Glomerular visceral epithelial cell (primary cell): ENCODE results near the gene VEGFC.

Experiments used
- DNase-seq: peaks from one replicate; pipeline ENCODE4 v3.0.0-alpha.2; 2016; ENCODE audit errors: extremely low spot score

VEGFC gene

GRCh38 chr4:176799653-176800052 is 6.9 kb upstream of the VEGFC start:
- no peak for DNase-seq

GRCh38 chr4:176798540-176798939 is 5.8 kb upstream of the VEGFC start:
- no peak for DNase-seq

GRCh38 chr4:176795441-176795840 is 2.7 kb upstream of the VEGFC start:
- DNase-seq, result no peak

- DNase-seq, result no peak
Observed at GRCh38 chr4:176794651-176795050, 1.9 kb upstream of the VEGFC start.

- no peak for DNase-seq
Observed at GRCh38 chr4:176794151-176794550, 1.4 kb upstream of the VEGFC start.

- no peak for DNase-seq
Observed at GRCh38 chr4:176793060-176793605, 411 bp upstream of the VEGFC start.

- DNase-seq, result peak; percentile 62
Observed at GRCh38 chr4:176791591-176792325, 964 bp downstream of the VEGFC start.

GRCh38 chr4:176790398-176790797 is 2.3 kb downstream of the VEGFC start:
- no peak for DNase-seq

GRCh38 chr4:176789955-176790354 is 2.8 kb downstream of the VEGFC start:
- DNase-seq, result peak; percentile 83

- no peak for DNase-seq
Observed at GRCh38 chr4:176788971-176789370, 3.8 kb downstream of the VEGFC start.

- DNase-seq, result no peak
Observed at GRCh38 chr4:176788248-176788647, 4.5 kb downstream of the VEGFC start.

- DNase-seq, result no peak
Observed at GRCh38 chr4:176784816-176785215, 7.9 kb downstream of the VEGFC start.

- DNase-seq, result no peak
Observed at GRCh38 chr4:176782794-176783193, 9.9 kb downstream of the VEGFC start.

GRCh38 chr4:176782191-176782590 is 10.5 kb downstream of the VEGFC start:
- no peak for DNase-seq

GRCh38 chr4:176781739-176782100 is 11.0 kb downstream of the VEGFC start:
- no peak for DNase-seq

GRCh38 chr4:176780995-176781738 is 11.6 kb downstream of the VEGFC start:
- DNase-seq, result no peak

GRCh38 chr4:176779421-176779820 is 13.3 kb downstream of the VEGFC start:
- DNase-seq, result peak; percentile 45

- peak; percentile 58 for DNase-seq
Observed at GRCh38 chr4:176778491-176778890, 14.2 kb downstream of the VEGFC start.

GRCh38 chr4:176778063-176778462 is 14.7 kb downstream of the VEGFC start:
- DNase-seq, result peak; percentile 44

- no peak for DNase-seq
Observed at GRCh38 chr4:176775338-176775737, 17.4 kb downstream of the VEGFC start.

GRCh38 chr4:176774852-176775251 is 17.9 kb downstream of the VEGFC start:
- no peak for DNase-seq

- DNase-seq, result peak; percentile 85
Observed at GRCh38 chr4:176769514-176769913, 23.2 kb downstream of the VEGFC start.

GRCh38 chr4:176767183-176767582 is 25.5 kb downstream of the VEGFC start:
- DNase-seq, result no peak
